Mesothelial cell of epicardium (in vitro differentiated cells): ENCODE data around the gene NTSR2. TPM values are rescaled to one million over a fixed set of nuclear protein-coding genes. Genes with fewer than 3 reads are reported as not detected.

Source experiments
- DNase-seq, 2 experiments: peaks; one replicate each; pipeline ENCODE4 v3.0.0; 2021; ENCODE audit warnings: low spot score in 2 of 2; ENCODE audit not compliant: unreplicated experiment in 2 of 2
- H3K27ac Mint-ChIP-seq: 2 replicates; pipeline ENCODE4 v1.8.0; 2021; ENCODE audit warnings: mixed read lengths
- H3K27me3 Mint-ChIP-seq: 2 replicates; pipeline ENCODE4 v1.8.0; 2021; ENCODE audit warnings: low read depth, mixed read lengths
- H3K36me3 Mint-ChIP-seq: 2 replicates; pipeline ENCODE4 v1.8.0; 2021; ENCODE audit warnings: mixed read lengths
- H3K4me1 Mint-ChIP-seq: 2 replicates; pipeline ENCODE4 v1.8.0; 2021; ENCODE audit warnings: mixed read lengths
- H3K4me3 Mint-ChIP-seq: 2 replicates; pipeline ENCODE4 v1.8.0; 2021; ENCODE audit warnings: mild to moderate bottlenecking, moderate library complexity, mixed read lengths
- H3K9me3 Mint-ChIP-seq: 2 replicates; pipeline ENCODE4 v1.8.0; 2021; ENCODE audit warnings: mixed read lengths
- CTCF ChIP-seq: fragments of 200-600 bp; sonication (generic); IDR thresholded peaks from one replicate; pipeline ENCODE4 v1.5.0; 2021; ENCODE audit warnings: antibody characterized with exemption; ENCODE audit not compliant: unreplicated experiment
- total RNA-seq: library from RNA; stranded (reverse); gene quantifications from 3 replicates; pipeline ENCODE4 v1.2.1, GENCODE V29; 2021

The NTSR2 gene
- total RNA-seq, 1 donor from 2014 or later: not detected

- no peak overlapping the region for H3K27ac Mint-ChIP-seq
- peaks cover 12% of the 10 kb centered on the region for H3K36me3 Mint-ChIP-seq
- H3K27me3 Mint-ChIP-seq: no peaks in the 10 kb centered on the region
- no peak for DNase-seq
- no peak overlapping the region for H3K4me3 Mint-ChIP-seq
- no peaks in the 10 kb centered on the region for H3K9me3 Mint-ChIP-seq
- H3K4me1 Mint-ChIP-seq: no peaks in the 10 kb centered on the region
- no peak for TF ChIP-seq CTCF
These were observed 51.8 kb downstream of the NTSR2 start for GRCh38 chr2:11617984-11618707.

GRCh38 chr2:11617527-11617926 lies 52.5 kb downstream of the NTSR2 start:
- no peak for DNase-seq
- TF ChIP-seq CTCF: no peak
- Mint-ChIP-seq H3K36me3 (peaks cover 12% of the 10 kb centered on the region), H3K27me3 (no peaks in the 10 kb centered on the region), H3K4me1 (no peaks in the 10 kb centered on the region), H3K27ac (no peak overlapping the region), H3K9me3 (no peaks in the 10 kb centered on the region), H3K4me3 (no peak overlapping the region)

GRCh38 chr2:11616851-11617415 lies 53.1 kb downstream of the NTSR2 start:
- Mint-ChIP-seq H3K27me3 (no peaks in the 10 kb centered on the region), H3K4me1 (no peaks in the 10 kb centered on the region), H3K27ac (no peak overlapping the region), H3K36me3 (peaks cover 14% of the 10 kb centered on the region), H3K9me3 (no peaks in the 10 kb centered on the region), H3K4me3 (no peak overlapping the region)
- no peak for TF ChIP-seq CTCF
- DNase-seq: no peak

GRCh38 chr2:11616097-11616687 lies 53.8 kb downstream of the NTSR2 start:
- DNase-seq: no peak
- Mint-ChIP-seq H3K27me3 (no peaks in the 10 kb centered on the region), H3K27ac (no peak overlapping the region), H3K4me3 (no peak overlapping the region), H3K9me3 (no peaks in the 10 kb centered on the region), H3K4me1 (no peaks in the 10 kb centered on the region), H3K36me3 (peaks cover 16% of the 10 kb centered on the region)
- no peak for TF ChIP-seq CTCF

- DNase-seq: no peak
- Mint-ChIP-seq H3K4me1 (no peaks in the 10 kb centered on the region), H3K4me3 (no peak overlapping the region), H3K36me3 (peaks cover 16% of the 10 kb centered on the region), H3K27me3 (no peaks in the 10 kb centered on the region), H3K9me3 (no peaks in the 10 kb centered on the region), H3K27ac (no peak overlapping the region)
- TF ChIP-seq CTCF: no peak
These were observed 54.8 kb downstream of the NTSR2 start for GRCh38 chr2:11615209-11615608.
